Measurements from ENCODE around the gene HAPLN1. TPM values are rescaled to one million over a fixed set of nuclear protein-coding genes. Genes with fewer than 3 reads are reported as not detected.

The HAPLN1 gene
- total and polyA plus RNA-seq, 2 of the 8 experiments (the other 6 are each of a cell fraction or from before 2014, with no cell fraction given), result 0.56 to 2.1 TPM

DNA sequence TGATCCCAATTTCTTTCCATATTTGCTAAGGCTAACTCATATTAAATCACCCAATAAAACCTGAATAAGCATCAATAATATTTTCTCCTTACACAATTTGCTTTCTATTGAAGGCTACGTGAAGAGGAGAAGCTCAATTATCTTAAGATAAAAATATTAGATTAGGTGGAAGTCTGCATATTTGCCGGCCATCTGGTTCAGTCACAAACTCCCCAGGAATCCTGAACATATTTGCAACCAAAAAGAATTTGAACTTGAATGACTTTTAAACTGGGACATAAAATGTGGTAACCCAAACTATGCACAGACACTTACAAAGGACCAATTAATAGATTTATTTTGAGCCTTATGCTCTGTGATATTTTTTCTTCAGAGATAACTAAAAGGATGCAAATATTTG is 92.3 kb downstream of the HAPLN1 start:
- no peak overlapping the region for H3K4me3 ChIP-seq (ENCODE audit: extremely low read depth in 1 of 4, insufficient read depth in 2 of 4, low read depth in 3 of 4, low read length in 4 of 4)
- H3K9ac ChIP-seq (replicated peaks in 1 of 4; ENCODE audit: extremely low read depth in 1 of 4, low read depth in 3 of 4, low read length in 3 of 4), result no peak overlapping the region
- no peak for TF ChIP-seq ASH2L (IDR thresholded peaks at IDR 0.05; ENCODE audit: low read length)
- no peak for TF ChIP-seq BCL11A (IDR thresholded peaks at IDR 0.05; ENCODE audit: low read depth in 2 of 2, low read length in 2 of 2)
- no peak for TF ChIP-seq RNF2 (IDR thresholded peaks at IDR 0.05; ENCODE audit: borderline replicate concordance, low read depth, low read length, missing control alignments, poor library complexity, severe bottlenecking)
- TF ChIP-seq SP4 (IDR thresholded peaks at IDR 0.05; ENCODE audit: low read length), result no peak
- TF ChIP-seq TEAD4 (IDR thresholded peaks at IDR 0.05; ENCODE audit: low read depth, low read length), result no peak
- no peak for TF ChIP-seq CBX8 (IDR thresholded peaks at IDR 0.05; ENCODE audit: borderline replicate concordance, low read depth, low read length)
- no peak for TF ChIP-seq EP300 (IDR thresholded peaks at IDR 0.05; ENCODE audit: borderline replicate concordance in 1 of 2, low read depth in 2 of 2, low read length in 2 of 2)
- no peak for TF ChIP-seq YY1 (IDR thresholded peaks at IDR 0.05; ENCODE audit: low read depth, low read length)
- no peak for TF ChIP-seq PHF8 (conservative IDR thresholded peaks at IDR 0.05; ENCODE audit: low read depth, low read length)
- no peak overlapping the region for H2BK120ac ChIP-seq (replicated peaks; ENCODE audit: low read depth, low read length)
- H4K8ac ChIP-seq (ENCODE audit: extremely low read depth, insufficient read depth, low read length), result no peak overlapping the region
- no peak for DNase-seq (ENCODE audit: low read depth in 1 of 2, low spot score in 2 of 2)
- H2BK5ac ChIP-seq (ENCODE audit: low read depth, low read length), result no peak overlapping the region
- H4K20me1 ChIP-seq (replicated peaks in 1 of 2; ENCODE audit: control insufficient read depth in 1 of 2, insufficient read depth in 2 of 2, low read length in 2 of 2), result no peaks in the 10 kb centered on the region
- H3K4me2 ChIP-seq (ENCODE audit: insufficient read depth in 1 of 2, low read depth in 2 of 2, low read length in 2 of 2), result no peak overlapping the region
- H2BK12ac ChIP-seq (ENCODE audit: low read depth, low read length), result no peak overlapping the region
- no peak overlapping the region for H2BK15ac ChIP-seq (ENCODE audit: low read length)
- H2AK5ac ChIP-seq (ENCODE audit: low read depth, low read length), result no peak overlapping the region
- ChIA-PET CTCF (ENCODE audit: partially characterized antibody) (interaction anchor here (3.3 kb wide), 1 partner anchor 20 kb away, joined by 14 read pairs; no protein-coding TSS in a partner anchor), POLR2A (ENCODE audit: partially characterized antibody) (no interaction called here)
- H4K91ac ChIP-seq (replicated peaks; ENCODE audit: insufficient read length, low read length), result no peak overlapping the region
- no peak for FAIRE-seq
- no peaks in the 10 kb centered on the region for H3K79me1 ChIP-seq (ENCODE audit: low read depth, low read length)
- WGBS, 2 experiments (ENCODE audit: extremely low coverage in 1 of 2, insufficient coverage in 1 of 2, insufficient read length in 1 of 2, insufficient replicate concordance in 2 of 2, low coverage in 1 of 2, low lambda C conversion rate in 2 of 2, missing lambda C conversion rate in 1 of 2), result 87% methylated on average over 2 of the region's 2 CpGs; no CpG with 5 or more reads in 1 of the 2 experiments
- no peaks in the 10 kb centered on the region for H3K9me3 ChIP-seq (ENCODE audit: insufficient read depth in 2 of 2, low read depth in 1 of 2, low read length in 1 of 2)
- no peaks in the 10 kb centered on the region for H3K23me2 ChIP-seq (ENCODE audit: low read depth, low read length)
- no peaks in the 10 kb centered on the region for H3K79me2 ChIP-seq (ENCODE audit: control insufficient read depth in 1 of 2, insufficient read depth in 2 of 2, low read length in 2 of 2)
- H3K56ac ChIP-seq (replicated peaks; ENCODE audit: insufficient read length, low read depth, low read length), result no peak overlapping the region
- H3K18ac ChIP-seq (ENCODE audit: extremely low read depth, low read length), result no peak overlapping the region
- no peaks in the 10 kb centered on the region for H3K27me3 ChIP-seq (replicated peaks in 1 of 4; ENCODE audit: control insufficient read depth in 3 of 4, extremely low read depth in 1 of 4, insufficient read depth in 3 of 4, low read length in 3 of 4)
- no peak overlapping the region for H4K5ac ChIP-seq (ENCODE audit: insufficient read length, low read depth, low read length)
- no peak overlapping the region for H3K23ac ChIP-seq (ENCODE audit: insufficient read length)
- no peak overlapping the region for H3K27ac ChIP-seq (ENCODE audit: low read depth, low read length)
- H3K14ac ChIP-seq (ENCODE audit: insufficient read length), result no peak overlapping the region
- no peak overlapping the region for H2BK20ac ChIP-seq (ENCODE audit: low read length)
- H3K4me1 ChIP-seq (replicated peaks in 1 of 4; ENCODE audit: control insufficient read depth in 3 of 4, insufficient read depth in 4 of 4, low read length in 3 of 4), result peaks cover 0 to 4% (median 0%) of the 10 kb centered on the region in 4 experiments; a peak in 1 of 7 replicates
- no peak overlapping the region for H2AFZ ChIP-seq (ENCODE audit: low read length)
- H3K36me3 ChIP-seq (ENCODE audit: control insufficient read depth in 2 of 4, insufficient read depth in 4 of 4, low read length in 3 of 4), result no peaks in the 10 kb centered on the region
- no peak overlapping the region for H3K4ac ChIP-seq (replicated peaks; ENCODE audit: insufficient read length, low read depth, low read length)
